Measurements from ENCODE around the gene RNF157.

The RNF157 gene

GRCh38 chr17:76274112-76274956 is 34.0 kb upstream of the RNF157 start:
- H3K9me3 ChIP-seq (ENCODE audit: severe bottlenecking), result no peaks in the 10 kb centered on the region
- peaks cover 37% of the 10 kb centered on the region for H3K36me3 ChIP-seq
- no peak overlapping the region for H3K4me3 ChIP-seq (ENCODE audit: low read depth, low read length)
- H3K27me3 ChIP-seq (ENCODE audit: insufficient read depth, low read depth, severe bottlenecking), result no peaks in the 10 kb centered on the region
- H3K27ac ChIP-seq, result no peak overlapping the region
- DNase-seq, result no peak
- no peak for TF ChIP-seq CTCF (IDR thresholded peaks at IDR 0.05; ENCODE audit: low read depth, low read length)

GRCh38 chr17:76273445-76274111 is 33.3 kb upstream of the RNF157 start:
- Histone ChIP-seq H3K9me3 (ENCODE audit: severe bottlenecking) (no peaks in the 10 kb centered on the region), H3K27ac (peak overlapping the region; percentile 14; the same call in 1 of the 2 replicates), H3K4me3 (ENCODE audit: low read depth, low read length) (no peak overlapping the region), H3K27me3 (ENCODE audit: insufficient read depth, low read depth, severe bottlenecking) (no peaks in the 10 kb centered on the region), H3K36me3 (peaks cover 42% of the 10 kb centered on the region)
- no peak for TF ChIP-seq CTCF (IDR thresholded peaks at IDR 0.05; ENCODE audit: low read depth, low read length)
- no peak for DNase-seq

GRCh38 chr17:76272541-76273444 is 32.5 kb upstream of the RNF157 start:
- Histone ChIP-seq H3K27ac (peak overlapping the region; percentile 47), H3K36me3 (peaks cover 40% of the 10 kb centered on the region), H3K9me3 (ENCODE audit: severe bottlenecking) (no peaks in the 10 kb centered on the region), H3K27me3 (ENCODE audit: insufficient read depth, low read depth, severe bottlenecking) (no peaks in the 10 kb centered on the region), H3K4me3 (ENCODE audit: low read depth, low read length) (no peak overlapping the region)
- DNase-seq, result no peak
- no peak for TF ChIP-seq CTCF (IDR thresholded peaks at IDR 0.05; ENCODE audit: low read depth, low read length)

- no peak overlapping the region for H3K4me3 ChIP-seq (ENCODE audit: low read depth, low read length)
- H3K27ac ChIP-seq, result peak overlapping the region; percentile 47
- H3K9me3 ChIP-seq (ENCODE audit: severe bottlenecking), result no peaks in the 10 kb centered on the region
- H3K27me3 ChIP-seq (ENCODE audit: insufficient read depth, low read depth, severe bottlenecking), result no peaks in the 10 kb centered on the region
- TF ChIP-seq CTCF (IDR thresholded peaks at IDR 0.05; ENCODE audit: low read depth, low read length), result no peak
- DNase-seq, result no peak
- peaks cover 43% of the 10 kb centered on the region for H3K36me3 ChIP-seq
Measured at GRCh38 chr17:76271669-76272540, 31.6 kb upstream of the RNF157 start.

All from WERI-Rb-1 (cell line).